ENCODE results near the gene CABP5. TPM values are rescaled to one million over a fixed set of nuclear protein-coding genes. Genes with fewer than 3 reads are reported as not detected.

Gene CABP5
- total and polyA plus RNA-seq, 11 donors, result not detected

DNA sequence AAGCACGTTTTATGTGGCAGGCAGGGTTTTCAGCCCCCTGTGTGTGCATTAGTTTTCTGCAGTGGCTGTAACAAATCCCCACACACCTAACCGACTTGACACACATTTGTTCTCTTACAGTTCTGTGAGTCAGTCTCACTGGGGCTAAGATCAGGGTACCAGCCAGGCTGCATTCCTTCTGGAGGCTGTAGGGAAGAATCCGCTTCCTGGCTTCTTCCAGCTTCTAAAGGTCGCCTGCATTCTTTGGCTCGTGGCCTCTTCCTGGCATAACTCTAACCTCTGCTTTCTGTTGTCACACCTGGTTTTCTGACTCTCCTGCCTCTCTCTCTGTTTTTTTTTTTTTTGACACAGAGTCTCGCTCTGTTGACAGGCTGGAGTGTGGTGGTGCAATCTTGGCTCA is 43.0 kb downstream of the CABP5 start:
- peaks cover 0 to 2% (median 0%) of the 10 kb centered on the region in 9 donors for H3K27me3 ChIP-seq
- no peaks in the 10 kb centered on the region for H3K4me1 ChIP-seq
- H3K4me3 ChIP-seq, result no peak overlapping the region
- no peak overlapping the region for H3K27ac ChIP-seq
- no peak for TF ChIP-seq POLR2A (IDR thresholded peaks at IDR 0.05)
- TF ChIP-seq, protein P1, sequence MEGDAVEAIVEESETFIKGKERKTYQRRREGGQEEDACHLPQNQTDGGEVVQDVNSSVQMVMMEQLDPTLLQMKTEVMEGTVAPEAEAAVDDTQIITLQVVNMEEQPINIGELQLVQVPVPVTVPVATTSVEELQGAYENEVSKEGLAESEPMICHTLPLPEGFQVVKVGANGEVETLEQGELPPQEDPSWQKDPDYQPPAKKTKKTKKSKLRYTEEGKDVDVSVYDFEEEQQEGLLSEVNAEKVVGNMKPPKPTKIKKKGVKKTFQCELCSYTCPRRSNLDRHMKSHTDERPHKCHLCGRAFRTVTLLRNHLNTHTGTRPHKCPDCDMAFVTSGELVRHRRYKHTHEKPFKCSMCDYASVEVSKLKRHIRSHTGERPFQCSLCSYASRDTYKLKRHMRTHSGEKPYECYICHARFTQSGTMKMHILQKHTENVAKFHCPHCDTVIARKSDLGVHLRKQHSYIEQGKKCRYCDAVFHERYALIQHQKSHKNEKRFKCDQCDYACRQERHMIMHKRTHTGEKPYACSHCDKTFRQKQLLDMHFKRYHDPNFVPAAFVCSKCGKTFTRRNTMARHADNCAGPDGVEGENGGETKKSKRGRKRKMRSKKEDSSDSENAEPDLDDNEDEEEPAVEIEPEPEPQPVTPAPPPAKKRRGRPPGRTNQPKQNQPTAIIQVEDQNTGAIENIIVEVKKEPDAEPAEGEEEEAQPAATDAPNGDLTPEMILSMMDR (IDR thresholded peaks at IDR 0.05), result no peak
- intact Hi-C loops (cut with DNase I), result no loop called here
- 77 to 89% (median 80%) methylated on average over 6 of the region's 6 CpGs for WGBS, 4 donors
- no peak for ATAC-seq
- peaks cover 0 to 5% (median 0%) of the 10 kb centered on the region in 12 donors for H3K9me3 ChIP-seq
- no peaks in the 10 kb centered on the region for H3K36me3 ChIP-seq
- no peak for DNase-seq

DNA sequence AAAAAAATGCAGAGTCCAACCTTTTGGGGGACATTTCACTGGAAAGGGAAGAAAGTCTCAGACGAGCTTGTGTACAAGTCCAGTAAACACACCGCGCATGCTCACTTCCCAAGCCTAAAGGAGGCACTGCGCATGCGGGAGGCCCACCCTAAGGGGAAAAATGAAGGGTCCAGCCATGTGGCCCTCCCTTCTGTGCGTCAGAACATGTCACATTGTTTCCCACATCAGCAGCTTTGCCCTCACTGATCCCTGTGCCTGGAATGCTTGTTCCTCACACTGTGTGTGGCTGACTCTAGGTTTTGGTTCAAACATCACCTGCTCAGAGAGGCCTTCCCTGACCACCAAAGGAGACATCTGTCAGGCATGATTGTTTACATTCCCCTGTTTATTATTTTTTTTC is 45.1 kb downstream of the CABP5 start:
- TF ChIP-seq POLR2A (IDR thresholded peaks at IDR 0.05), result no peak
- TF ChIP-seq, protein P1 (IDR thresholded peaks at IDR 0.05), result no peak
- no peak for ATAC-seq
- 82 to 86% (median 84%) methylated on average over 6 of the region's 6 CpGs for WGBS, 4 donors
- DNase-seq, result no peak
- Histone ChIP-seq H3K4me1 (no peaks in the 10 kb centered on the region), H3K4me3 (no peak overlapping the region), H3K27me3 (peaks cover 0 to 15% (median 0%) of the 10 kb centered on the region in 9 donors), H3K9me3 (peaks cover 0 to 5% (median 0%) of the 10 kb centered on the region in 12 donors), H3K27ac (no peak overlapping the region), H3K36me3 (no peaks in the 10 kb centered on the region)
- intact Hi-C loops (cut with DNase I), result no loop called here

DNA sequence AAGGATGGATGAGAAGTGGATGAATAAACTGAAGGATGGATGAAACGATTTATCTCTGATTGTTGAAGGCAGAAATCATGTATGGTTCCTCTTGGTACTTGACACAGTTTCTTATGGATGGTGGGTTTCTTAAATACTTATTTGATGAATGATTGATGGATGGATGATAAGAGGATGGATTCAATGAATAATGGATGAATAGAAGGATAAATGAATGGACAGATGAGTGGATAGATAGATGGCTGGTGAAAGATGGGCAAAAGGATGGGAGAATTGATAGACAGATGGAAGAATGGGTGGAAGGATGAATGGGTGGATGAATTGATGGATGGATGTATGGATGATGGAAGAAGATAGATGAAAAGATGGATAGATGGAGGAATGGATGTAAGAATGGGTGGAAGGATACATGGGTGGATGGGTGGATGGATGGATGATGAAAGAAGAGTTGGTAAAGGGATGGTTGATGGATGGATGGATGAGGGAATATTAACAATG is 47.6 kb downstream of the CABP5 start:
- peaks cover 0 to 5% (median 0%) of the 10 kb centered on the region in 12 donors for H3K9me3 ChIP-seq
- ATAC-seq (no peak), DNase-seq (no peak)
- intact Hi-C loops (cut with DNase I), result no loop called here
- no peak overlapping the region for H3K4me3 ChIP-seq
- TF ChIP-seq POLR2A (IDR thresholded peaks at IDR 0.05), result no peak
- TF ChIP-seq, protein P1 (IDR thresholded peaks at IDR 0.05), result no peak
- WGBS, 4 donors, result 52 to 57% (median 54%) methylated on average over 1 of the region's 1 CpG
- H3K36me3 ChIP-seq, result no peaks in the 10 kb centered on the region
- no peak overlapping the region for H3K27ac ChIP-seq
- peaks cover 0 to 22% (median 0%) of the 10 kb centered on the region in 9 donors for H3K27me3 ChIP-seq
- no peaks in the 10 kb centered on the region for H3K4me1 ChIP-seq

DNA sequence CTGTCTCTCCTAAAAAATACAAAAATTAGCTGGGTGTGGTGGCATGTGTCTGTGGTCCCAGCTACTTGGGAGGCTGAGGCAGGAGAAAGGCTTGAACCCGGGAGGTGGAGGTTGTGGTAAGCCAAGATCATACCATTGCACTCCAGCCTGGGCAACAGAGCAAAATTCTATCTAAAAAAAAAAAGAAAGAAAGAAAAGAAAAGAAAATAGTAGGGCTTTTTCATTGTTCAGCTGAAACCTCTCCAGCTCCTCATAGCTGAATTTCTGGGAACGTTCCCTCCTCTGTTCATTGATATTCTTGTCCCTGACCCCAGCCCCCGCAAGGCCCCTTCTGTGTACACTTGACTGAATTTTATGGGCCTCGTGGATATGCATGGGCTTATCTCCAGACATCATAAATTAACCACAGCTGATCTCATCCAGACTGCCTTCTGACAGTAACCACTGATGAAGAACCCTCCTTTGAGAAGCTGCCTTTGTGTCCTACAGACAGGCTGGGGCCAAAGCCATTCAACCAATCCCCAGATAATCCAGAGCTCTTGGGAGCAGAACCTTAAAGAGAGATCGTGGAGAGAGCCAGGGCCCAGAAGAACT is 49.6 kb downstream of the CABP5 start, which contains the start of gene ELSPBP1:
ELSPBP1 (plus strand) TSS at position 424 of the 594 bp plus-strand sequence. CDS start 14,036 bp downstream, outside the sequence.
- DNase-seq (no peak), ATAC-seq (no peak)
- H3K9me3 ChIP-seq, result no peaks in the 10 kb centered on the region
- no peak for TF ChIP-seq POLR2A (IDR thresholded peaks at IDR 0.05)
- TF ChIP-seq, protein P1 (IDR thresholded peaks at IDR 0.05), result no peak
- no peak within 1 kb of the TSS for H3K27ac ChIP-seq
- intact Hi-C loops (cut with DNase I), result no loop called here
- no peak within 1 kb of the TSS for H3K4me3 ChIP-seq
- WGBS, 4 donors, result 58 to 67% (median 61%) methylated on average over 5 of the region's 5 CpGs
- H3K4me1 ChIP-seq, result no peaks in the 10 kb centered on the region
- no peaks in the 10 kb centered on the region for H3K36me3 ChIP-seq
- H3K27me3 ChIP-seq, result peaks cover 0 to 34% (median 0%) of the 10 kb centered on the region in 9 donors

All from heart left ventricle (tissue), 16 donors.